CD4-positive, alpha-beta memory T cell (primary cell): ENCODE results near the gene PDE1A. TPM values are rescaled to one million over a fixed set of nuclear protein-coding genes. Genes with fewer than 3 reads are reported as not detected.

Experiments used
- CTCF ChIA-PET: fragments of 350-600 bp; sonication (Branson Sonifier 250); formaldehyde crosslinking; loops from one replicate; lab custom pipeline; 2021; ENCODE audit warnings: inconsistent platforms; ENCODE audit not compliant: partially characterized antibody; lab: Charles Lee
- POLR2A ChIA-PET: fragments of 350-600 bp; sonication (Branson Sonifier 250); formaldehyde crosslinking; loops from one replicate; lab custom pipeline; 2021; ENCODE audit not compliant: partially characterized antibody; lab: Charles Lee
- DNase-seq, 5 donors: peaks; one replicate each; pipeline versions ENCODE4 v3.0.0 to v3.0.0-alpha.2; 2020 to 2022; ENCODE audit warnings: mixed read lengths in 1 of 5
- H3K27ac ChIP-seq: one replicate; pipeline ENCODE4 v1.7.0; 2013; ENCODE audit warnings: low read depth, low read length
- H3K27me3 ChIP-seq: 2 replicates; pipeline ENCODE4 v1.7.0; 2013; ENCODE audit warnings: mild to moderate bottlenecking, low read length, moderate library complexity; ENCODE audit not compliant: insufficient read depth
- H3K36me3 ChIP-seq: 2 replicates; pipeline ENCODE4 v1.7.0; 2013; ENCODE audit warnings: mild to moderate bottlenecking, low read length, moderate library complexity; ENCODE audit not compliant: insufficient read depth
- H3K4me1 ChIP-seq: 2 replicates; pipeline ENCODE4 v1.7.0; 2013; ENCODE audit warnings: mild to moderate bottlenecking, low read length, moderate library complexity; ENCODE audit not compliant: insufficient read depth
- H3K4me3 ChIP-seq, 2 donors: one replicate each; pipeline ENCODE4 v1.7.0; 2013; ENCODE audit warnings: low read length in 2 of 2, mild to moderate bottlenecking in 1 of 2
- H3K9me3 ChIP-seq, 2 donors: one replicate each; pipeline ENCODE4 v1.7.0; 2013; ENCODE audit warnings: low read length in 2 of 2, control low read depth in 1 of 2; ENCODE audit not compliant: control insufficient read depth in 1 of 2
- H3K27ac Mint-ChIP-seq, 7 donors: one replicate each; pipeline ENCODE4 v1.8.0; 2020 to 2021; ENCODE audit warnings: mixed read lengths in 7 of 7, mild to moderate bottlenecking in 6 of 7, inconsistent platforms in 3 of 7, moderate library complexity in 3 of 7
- H3K27me3 Mint-ChIP-seq, 2 donors: one replicate each; pipeline ENCODE4 v1.8.0; 2020 to 2021; ENCODE audit warnings: mixed read lengths in 2 of 2
- H3K36me3 Mint-ChIP-seq, 2 donors: one replicate each; pipeline ENCODE4 v1.8.0; 2020 to 2021; ENCODE audit warnings: mixed read lengths in 2 of 2, inconsistent platforms in 1 of 2, mild to moderate bottlenecking in 1 of 2
- H3K4me1 Mint-ChIP-seq, 4 donors: one replicate each; pipeline ENCODE4 v1.8.0; 2020 to 2021; ENCODE audit warnings: mixed read lengths in 4 of 4, mild to moderate bottlenecking in 1 of 4
- H3K4me3 Mint-ChIP-seq, 8 donors: one replicate each; pipeline ENCODE4 v1.8.0; 2020 to 2021; ENCODE audit warnings: mixed read lengths in 8 of 8, mild to moderate bottlenecking in 7 of 8, moderate library complexity in 6 of 8, inconsistent platforms in 3 of 8
- H3K9me3 Mint-ChIP-seq, 8 donors: one replicate each; pipeline ENCODE4 v1.8.0; 2020 to 2021; ENCODE audit warnings: mixed read lengths in 8 of 8, mild to moderate bottlenecking in 5 of 8, inconsistent platforms in 3 of 8, moderate library complexity in 1 of 8
- intact Hi-C: fragments of 100-400 bp; cut with micrococcal nuclease; formaldehyde crosslinking; loops from one replicate; pipeline ENCODE4 v1.15.1; 2023
- polyA plus RNA-seq, 2 donors: library from polyadenylated mRNA; unstranded; fragments of 300-500 nt; fragmentation: Illumina TruSeq; gene quantifications; one replicate each; pipeline ENCODE4 v1.2.3, GENCODE V29; 2021
- total RNA-seq, 2 experiments: library from RNA; stranded (reverse); gene quantifications; one replicate each; pipeline ENCODE4 v1.2.3, GENCODE V29; 2021

The PDE1A gene
- total and polyA plus RNA-seq, 4 experiments from 2014 or later, result not detected

- no peaks in the 10 kb centered on the region for H3K36me3 ChIP-seq
- Mint-ChIP-seq H3K27ac (no peak overlapping the region), H3K27me3 (peaks cover 0 to 2% of the 10 kb centered on the region in 2 donors), H3K36me3 (no peaks in the 10 kb centered on the region), H3K4me1 (no peaks in the 10 kb centered on the region), H3K9me3 (peaks cover 0 to 8% (median under 1%) of the 10 kb centered on the region in 8 donors), H3K4me3 (no peak overlapping the region)
- no peaks in the 10 kb centered on the region for H3K9me3 ChIP-seq
- H3K4me3 ChIP-seq, result no peak overlapping the region
- no peaks in the 10 kb centered on the region for H3K27me3 ChIP-seq
- no peak overlapping the region for H3K27ac ChIP-seq
- no peaks in the 10 kb centered on the region for H3K4me1 ChIP-seq
- no peak for DNase-seq
- ChIA-PET POLR2A (no interaction called here), CTCF (no interaction called here)
- intact Hi-C loops, result no loop called here
Measured at GRCh38 chr2:182368446-182368845, 58.4 kb downstream of the PDE1A start.

DNA sequence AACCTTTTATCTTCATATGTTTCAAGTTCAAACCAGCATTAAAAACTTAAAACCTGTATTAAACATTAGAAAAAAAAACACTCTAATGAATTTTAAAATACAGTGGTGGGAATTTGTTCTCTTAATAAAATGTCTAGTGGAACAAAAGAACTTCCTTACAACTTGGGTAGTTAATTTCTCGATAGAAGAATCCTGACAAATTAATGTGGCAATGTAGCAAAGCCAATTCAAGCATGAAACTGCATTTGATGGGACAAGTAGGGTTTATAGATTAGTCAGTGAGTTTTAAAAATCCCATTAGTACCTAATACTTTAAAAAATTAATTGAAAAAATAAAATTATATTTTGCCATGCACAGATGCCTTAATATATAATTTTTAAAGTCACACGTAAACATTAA is 59.4 kb downstream of the PDE1A start:
- peaks cover 0 to 2% of the 10 kb centered on the region in 2 donors for H3K27me3 Mint-ChIP-seq

GRCh38 chr2:182366628-182367027 is 60.2 kb downstream of the PDE1A start:
- no peak overlapping the region for H3K27ac ChIP-seq
- peaks cover 0 to 2% of the 10 kb centered on the region in 2 donors for H3K27me3 Mint-ChIP-seq
- H3K36me3 Mint-ChIP-seq, result no peaks in the 10 kb centered on the region
- no peak overlapping the region for H3K27ac Mint-ChIP-seq
- H3K4me1 ChIP-seq, result no peaks in the 10 kb centered on the region
- no peaks in the 10 kb centered on the region for H3K4me1 Mint-ChIP-seq
- ChIA-PET CTCF (no interaction called here), POLR2A (no interaction called here)
- H3K9me3 Mint-ChIP-seq, result peaks cover 0 to 6% (median under 1%) of the 10 kb centered on the region in 8 donors
- intact Hi-C loops, result no loop called here
- no peak overlapping the region for H3K4me3 Mint-ChIP-seq
- H3K27me3 ChIP-seq, result no peaks in the 10 kb centered on the region
- no peaks in the 10 kb centered on the region for H3K36me3 ChIP-seq
- DNase-seq, result no peak
- no peaks in the 10 kb centered on the region for H3K9me3 ChIP-seq
- H3K4me3 ChIP-seq, result no peak overlapping the region

More for the DNA sequence above, 59.4 kb downstream of the PDE1A start:
- ChIA-PET CTCF (no interaction called here), POLR2A (no interaction called here)
- H3K27ac Mint-ChIP-seq, result no peak overlapping the region
- Histone ChIP-seq H3K9me3 (no peaks in the 10 kb centered on the region), H3K36me3 (no peaks in the 10 kb centered on the region), H3K27me3 (no peaks in the 10 kb centered on the region), H3K4me1 (no peaks in the 10 kb centered on the region), H3K27ac (no peak overlapping the region), H3K4me3 (no peak overlapping the region)
- DNase-seq, result no peak
- H3K4me1 Mint-ChIP-seq, result no peaks in the 10 kb centered on the region
- intact Hi-C loops, result no loop called here
- H3K9me3 Mint-ChIP-seq, result peaks cover 0 to 6% (median under 1%) of the 10 kb centered on the region in 8 donors
- no peak overlapping the region for H3K4me3 Mint-ChIP-seq
- H3K36me3 Mint-ChIP-seq, result no peaks in the 10 kb centered on the region

DNA sequence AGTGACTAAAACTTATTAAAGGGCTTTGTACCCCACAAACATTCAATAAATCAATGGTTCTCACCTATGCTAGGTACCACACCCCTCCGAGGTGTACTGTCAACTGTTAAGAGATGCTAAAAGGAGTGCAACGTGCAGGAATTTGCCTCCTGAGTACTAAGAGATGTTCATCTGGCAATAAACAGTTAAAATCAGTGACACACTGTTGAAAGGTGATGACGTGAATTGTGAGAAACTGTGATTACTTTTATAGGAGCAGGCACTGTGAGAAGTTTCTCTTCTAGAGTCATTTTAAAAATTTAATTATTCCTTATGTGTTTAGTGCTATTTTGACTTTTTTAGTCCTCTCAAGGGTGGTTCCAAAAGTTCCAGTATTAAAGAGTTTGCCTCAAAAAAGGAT is 61.0 kb downstream of the PDE1A start:
- no peaks in the 10 kb centered on the region for H3K9me3 ChIP-seq
- CTCF ChIA-PET, result no interaction called here
- intact Hi-C loops, result no loop called here

GRCh38 chr2:182361477-182361876 is 65.4 kb downstream of the PDE1A start:
- Histone ChIP-seq H3K36me3 (no peaks in the 10 kb centered on the region), H3K9me3 (no peaks in the 10 kb centered on the region), H3K27ac (no peak overlapping the region), H3K4me3 (no peak overlapping the region), H3K27me3 (no peaks in the 10 kb centered on the region), H3K4me1 (no peaks in the 10 kb centered on the region)
- no peak for DNase-seq
- intact Hi-C loops, result no loop called here
- Mint-ChIP-seq H3K4me3 (no peak overlapping the region), H3K36me3 (no peaks in the 10 kb centered on the region), H3K27me3 (no peaks in the 10 kb centered on the region), H3K4me1 (no peaks in the 10 kb centered on the region), H3K9me3 (peaks cover 0 to 5% (median under 1%) of the 10 kb centered on the region in 8 donors), H3K27ac (no peak overlapping the region)
- ChIA-PET POLR2A (no interaction called here), CTCF (no interaction called here)

More for the DNA sequence above, 61.0 kb downstream of the PDE1A start:
- Mint-ChIP-seq H3K27ac (no peak overlapping the region), H3K9me3 (peaks cover 0 to 6% (median under 1%) of the 10 kb centered on the region in 8 donors), H3K4me3 (no peak overlapping the region), H3K4me1 (no peaks in the 10 kb centered on the region), H3K36me3 (no peaks in the 10 kb centered on the region), H3K27me3 (peaks cover 0 to 2% of the 10 kb centered on the region in 2 donors)
- Histone ChIP-seq H3K27me3 (no peaks in the 10 kb centered on the region), H3K4me1 (no peaks in the 10 kb centered on the region), H3K36me3 (no peaks in the 10 kb centered on the region), H3K4me3 (no peak overlapping the region), H3K27ac (no peak overlapping the region)
- no peak for DNase-seq
- POLR2A ChIA-PET, result no interaction called here

DNA sequence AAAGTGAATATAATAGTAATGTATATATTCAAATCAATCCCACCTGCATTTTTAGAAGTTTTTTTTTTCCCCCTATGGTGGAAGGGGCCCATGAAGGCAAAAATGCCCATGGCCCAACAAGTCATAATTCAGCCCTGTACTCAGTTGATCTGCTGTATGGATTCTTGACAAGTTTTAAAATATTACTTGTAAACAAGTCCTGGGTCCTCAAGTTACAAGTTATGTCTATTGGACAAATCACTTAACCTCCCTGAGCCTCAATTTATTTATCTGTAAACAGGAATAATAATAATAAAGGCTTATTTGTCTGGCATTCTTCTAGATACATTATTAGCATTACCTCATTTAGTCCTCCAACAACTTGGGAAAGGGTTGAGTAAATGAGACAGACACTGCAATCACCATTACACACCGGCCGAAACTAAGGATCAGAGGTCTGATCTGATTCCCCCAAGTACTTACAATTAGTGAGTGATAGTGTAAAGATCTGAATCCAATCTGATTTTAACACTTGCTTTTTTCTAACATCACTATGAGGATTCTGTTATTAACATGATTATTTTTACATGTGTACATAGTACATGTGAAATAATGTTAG is 66.1 kb downstream of the PDE1A start:
- Mint-ChIP-seq H3K4me3 (no peak overlapping the region), H3K27me3 (no peaks in the 10 kb centered on the region), H3K36me3 (no peaks in the 10 kb centered on the region), H3K9me3 (peaks cover 0 to 5% (median under 1%) of the 10 kb centered on the region in 8 donors), H3K4me1 (no peaks in the 10 kb centered on the region), H3K27ac (no peak overlapping the region)
- Histone ChIP-seq H3K4me1 (no peaks in the 10 kb centered on the region), H3K36me3 (no peaks in the 10 kb centered on the region), H3K27ac (no peak overlapping the region), H3K4me3 (no peak overlapping the region), H3K27me3 (no peaks in the 10 kb centered on the region), H3K9me3 (no peaks in the 10 kb centered on the region)
- intact Hi-C loops, result no loop called here
- no peak for DNase-seq
- CTCF ChIA-PET, result no interaction called here
- POLR2A ChIA-PET, result no interaction called here

GRCh38 chr2:182359990-182360662 is 66.7 kb downstream of the PDE1A start:
- no peak overlapping the region for H3K4me3 ChIP-seq
- Mint-ChIP-seq H3K9me3 (peaks cover 0 to 5% (median under 1%) of the 10 kb centered on the region in 8 donors), H3K4me3 (no peak overlapping the region), H3K36me3 (no peaks in the 10 kb centered on the region), H3K4me1 (no peaks in the 10 kb centered on the region), H3K27ac (no peak overlapping the region), H3K27me3 (no peaks in the 10 kb centered on the region)
- CTCF ChIA-PET, result no interaction called here
- no peaks in the 10 kb centered on the region for H3K9me3 ChIP-seq
- no peaks in the 10 kb centered on the region for H3K4me1 ChIP-seq
- DNase-seq, result no peak
- POLR2A ChIA-PET, result no interaction called here
- no peak overlapping the region for H3K27ac ChIP-seq
- H3K27me3 ChIP-seq, result no peaks in the 10 kb centered on the region
- no peaks in the 10 kb centered on the region for H3K36me3 ChIP-seq
- intact Hi-C loops, result no loop called here
